Astrocyte of the spinal cord (primary cell): ENCODE measurements around the gene APOF.
"Not testable (repeated sequence)": the region's sequence is repeated elsewhere in the genome, so short reads cannot be mapped to it uniquely, and the experiment has no call there.

Experiments used
- DNase-seq: peaks from one replicate; pipeline ENCODE4 v3.0.0; 2011; ENCODE audit warnings: low read depth, low spot score
- H3K4me3 ChIP-seq: 2 replicates; pipeline ENCODE4 v1.5.1; 2011; ENCODE audit warnings: low read depth, mild to moderate bottlenecking, low read length, moderate library complexity
- CTCF ChIP-seq: IDR thresholded peaks from 2 replicates; pipeline ENCODE4 v1.5.1; 2012; ENCODE audit warnings: low read depth, mild to moderate bottlenecking, low read length, inconsistent platforms
- in situ Hi-C: cut with HindIII; loops from 2 replicates; pipeline ENCODE4 v1.10.0; 2017; ENCODE audit warnings: low sequenced_read_pairs

Gene APOF

GRCh38 chr12:56362130-56363059 lies at the start of gene APOF:
TSS of gene APOF (minus strand) at chr12:56362857. CDS start at chr12:56362745, 112 bp downstream.
- TF ChIP-seq CTCF: no peak
- in situ Hi-C loops: no loop called here
- no peak within 1 kb of the TSS for H3K4me3 ChIP-seq
- DNase-seq: no peak

- in situ Hi-C loops: no loop called here
- no peak for TF ChIP-seq CTCF
- DNase-seq: no peak
- no peak overlapping the region for H3K4me3 ChIP-seq
These were observed 49.4 kb upstream of the APOF start for GRCh38 chr12:56411781-56412639.

GRCh38 chr12:56410768-56411167 lies 48.1 kb upstream of the APOF start:
- no peak overlapping the region for H3K4me3 ChIP-seq
- no peak for DNase-seq
- in situ Hi-C loops: no loop called here
- TF ChIP-seq CTCF: no peak

- in situ Hi-C loops: no loop called here
These were observed 46.3 kb upstream of the APOF start for GRCh38 chr12:56408799-56409417.

GRCh38 chr12:56404227-56404626 lies 41.6 kb upstream of the APOF start:
- in situ Hi-C loops, DNase-seq: not testable (repeated sequence)

More at GRCh38 chr12:56408799-56409417, 46.3 kb upstream of the APOF start:
- DNase-seq: no peak
- no peak overlapping the region for H3K4me3 ChIP-seq
- no peak for TF ChIP-seq CTCF

GRCh38 chr12:56401612-56402011 lies 39.0 kb upstream of the APOF start:
- H3K4me3 ChIP-seq, in situ Hi-C loops, DNase-seq: not testable (repeated sequence)

More at GRCh38 chr12:56404227-56404626, 41.6 kb upstream of the APOF start:
- H3K4me3 ChIP-seq: not testable (repeated sequence)

- DNase-seq, in situ Hi-C loops, H3K4me3 ChIP-seq: not testable (repeated sequence)
These were observed 38.5 kb upstream of the APOF start for GRCh38 chr12:56401125-56401524.

GRCh38 chr12:56399466-56399865 lies 36.8 kb upstream of the APOF start:
- H3K4me3 ChIP-seq, in situ Hi-C loops, DNase-seq: not testable (repeated sequence)
